MM.1S (cell line): Measurements from ENCODE around the gene ZBTB37.

ENCODE experiments used
- EZH2phosphoT487 ChIP-seq: fragments of 300-600 bp; sonication (generic); IDR thresholded peaks from 2 replicates; pipeline ENCODE4 v1.6.1; 2018; ENCODE audit warnings: antibody characterized with exemption, low read length
- TF ChIP-seq, protein P1 (sequence below): fragments of 300-600 bp; sonication (generic); IDR thresholded peaks from 2 replicates; pipeline ENCODE4 v1.5.1; 2016; ENCODE audit warnings: antibody characterized with exemption, low read length, mixed read lengths

DNA sequence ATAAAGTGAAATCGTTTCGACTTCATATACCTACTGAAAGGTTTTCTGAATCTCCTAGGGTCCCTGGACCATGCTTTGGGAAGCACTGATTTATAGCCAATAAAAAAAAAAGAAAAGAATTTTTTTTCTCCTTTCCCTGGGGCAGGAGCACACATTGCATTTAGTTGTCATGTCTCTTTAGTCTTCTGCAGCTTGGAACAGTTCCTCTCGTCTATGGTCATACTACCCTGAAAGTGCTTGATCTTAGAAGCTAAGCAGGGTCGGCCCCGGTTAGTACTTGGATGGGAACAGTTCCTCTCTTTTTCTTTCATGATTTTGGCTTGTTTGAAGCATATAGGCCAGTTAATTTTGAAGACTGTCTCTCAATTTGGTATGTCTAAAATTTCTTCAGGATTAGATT lies 52.7 kb downstream of the ZBTB37 start:
- TF ChIP-seq, protein P1, sequence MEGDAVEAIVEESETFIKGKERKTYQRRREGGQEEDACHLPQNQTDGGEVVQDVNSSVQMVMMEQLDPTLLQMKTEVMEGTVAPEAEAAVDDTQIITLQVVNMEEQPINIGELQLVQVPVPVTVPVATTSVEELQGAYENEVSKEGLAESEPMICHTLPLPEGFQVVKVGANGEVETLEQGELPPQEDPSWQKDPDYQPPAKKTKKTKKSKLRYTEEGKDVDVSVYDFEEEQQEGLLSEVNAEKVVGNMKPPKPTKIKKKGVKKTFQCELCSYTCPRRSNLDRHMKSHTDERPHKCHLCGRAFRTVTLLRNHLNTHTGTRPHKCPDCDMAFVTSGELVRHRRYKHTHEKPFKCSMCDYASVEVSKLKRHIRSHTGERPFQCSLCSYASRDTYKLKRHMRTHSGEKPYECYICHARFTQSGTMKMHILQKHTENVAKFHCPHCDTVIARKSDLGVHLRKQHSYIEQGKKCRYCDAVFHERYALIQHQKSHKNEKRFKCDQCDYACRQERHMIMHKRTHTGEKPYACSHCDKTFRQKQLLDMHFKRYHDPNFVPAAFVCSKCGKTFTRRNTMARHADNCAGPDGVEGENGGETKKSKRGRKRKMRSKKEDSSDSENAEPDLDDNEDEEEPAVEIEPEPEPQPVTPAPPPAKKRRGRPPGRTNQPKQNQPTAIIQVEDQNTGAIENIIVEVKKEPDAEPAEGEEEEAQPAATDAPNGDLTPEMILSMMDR = no peak
- TF ChIP-seq EZH2phosphoT487 = no peak
